Smooth muscle cell (in vitro differentiated cells): Measurements from ENCODE around the gene SIX5. TPM values are rescaled to one million over a fixed set of nuclear protein-coding genes. Genes with fewer than 3 reads are reported as not detected.

Experiments
- DNase-seq: peaks from one replicate; lab custom pipeline; 2025; ENCODE audit not compliant: unreplicated experiment; lab: John Stamatoyannopoulos, UW
- H2AFZ ChIP-seq: fragments of 200-600 bp; sonication (generic); 2 replicates; pipeline ENCODE4 v1.6.0; 2016; ENCODE audit warnings: antibody characterized with exemption, low read depth, mild to moderate bottlenecking
- H3F3A ChIP-seq: fragments of 200-600 bp; sonication (generic); 2 replicates; pipeline ENCODE4 v1.6.0; 2017; ENCODE audit warnings: antibody characterized with exemption, low read depth
- H3K27ac ChIP-seq: fragments of 200-600 bp; sonication (generic); 2 replicates; pipeline ENCODE4 v1.5.1; 2016; ENCODE audit warnings: low read depth, mild to moderate bottlenecking
- H3K27me3 ChIP-seq: fragments of 200-600 bp; sonication (generic); 2 replicates; pipeline ENCODE4 v1.6.1; 2016; ENCODE audit warnings: low read depth, mild to moderate bottlenecking
- H3K36me3 ChIP-seq: fragments of 200-600 bp; sonication (generic); 2 replicates; pipeline ENCODE4 v1.5.1; 2016; ENCODE audit warnings: low read depth
- H3K4me1 ChIP-seq: fragments of 200-600 bp; sonication (generic); 2 replicates; pipeline ENCODE4 v1.5.1; 2016; ENCODE audit warnings: low read depth
- H3K4me2 ChIP-seq: fragments of 200-600 bp; sonication (generic); 2 replicates; pipeline ENCODE4 v1.6.0; 2016; ENCODE audit warnings: mild to moderate bottlenecking
- H3K4me3 ChIP-seq: fragments of 200-600 bp; sonication (generic); 2 replicates; pipeline ENCODE4 v1.5.1; 2016; ENCODE audit warnings: mild to moderate bottlenecking
- H3K79me2 ChIP-seq: fragments of 200-600 bp; sonication (generic); 2 replicates; pipeline ENCODE4 v1.6.0; 2016; ENCODE audit warnings: low read depth, mild to moderate bottlenecking
- H3K9ac ChIP-seq: fragments of 200-600 bp; sonication (generic); 2 replicates; pipeline ENCODE4 v1.6.0; 2016; ENCODE audit warnings: low read depth
- H3K9me3 ChIP-seq: fragments of 200-600 bp; sonication (generic); replicated peaks from 2 replicates; pipeline ENCODE4 v1.5.1; 2016; ENCODE audit warnings: low read depth
- H4K20me1 ChIP-seq: fragments of 200-600 bp; sonication (generic); 2 replicates; pipeline ENCODE4 v1.6.0; 2016; ENCODE audit warnings: low read depth
- CTCF ChIP-seq: fragments of 200-600 bp; sonication (generic); IDR thresholded peaks from 2 replicates; pipeline ENCODE4 v1.5.1; 2017; ENCODE audit warnings: borderline replicate concordance, mild to moderate bottlenecking, antibody characterized with exemption; ENCODE audit not compliant: insufficient read depth, poor library complexity, severe bottlenecking
- WGBS: methylation state at CpG from one replicate; pipeline ENCODE4 v1.1.7; 2016; ENCODE audit warnings: low lambda C conversion rate; 5-methylcytosine and 5-hydroxymethylcytosine counted together
- polyA plus RNA-seq: library from polyadenylated mRNA; unstranded; fragments of >200 nt; fragmentation: Nextera tagmentation; extraction: Ambion mirVana; gene quantifications from 2 replicates; pipeline ENCODE4 v1.2.1, GENCODE V29; 2016
- total RNA-seq: library from RNA; depleted of rRNA; stranded (reverse); fragments of >200 nt; gene quantifications from 2 replicates; pipeline ENCODE4 v1.2.3, GENCODE V29; 2014

SIX5 gene
- total RNA-seq = 10.2 and 15.3 TPM in 2 replicates
- polyA plus RNA-seq = 16.0 and 19.7 TPM in 2 replicates

- H4K20me1 ChIP-seq = peaks cover 16% of the 10 kb centered on the region
- H3K36me3 ChIP-seq = no peaks in the 10 kb centered on the region
- under 1% methylated on average over 46 of the region's 70 CpGs for WGBS
- H3K4me3 ChIP-seq = peak within 1 kb of the TSS; percentile 70
- H3K9ac ChIP-seq = peak within 1 kb of the TSS; percentile 76
- H3F3A ChIP-seq = peaks cover 14% of the 10 kb centered on the region
- peak within 1 kb of the TSS; percentile 92 for H3K4me2 ChIP-seq
- no peaks in the 10 kb centered on the region for H3K27me3 ChIP-seq
- H3K4me1 ChIP-seq = peaks cover 22% of the 10 kb centered on the region
- H3K27ac ChIP-seq = peak within 1 kb of the TSS; percentile 80
- H3K9me3 ChIP-seq = no peaks in the 10 kb centered on the region
- peaks cover 16% of the 10 kb centered on the region for H3K79me2 ChIP-seq
- H2AFZ ChIP-seq = no peak within 1 kb of the TSS
- DNase-seq = peak; percentile 99
- TF ChIP-seq CTCF = no peak
These were observed at the start of gene SIX5 for GRCh38 chr19:45768984-45769782. Gene SIX5 (minus strand): TSS chr19:45769252. CDS start chr19:45768844, 408 bp downstream.

- Histone ChIP-seq H3K4me2 (no peak overlapping the region), H3K79me2 (no peaks in the 10 kb centered on the region), H3K27ac (no peak overlapping the region), H3K36me3 (no peaks in the 10 kb centered on the region), H3F3A (no peaks in the 10 kb centered on the region), H3K9me3 (no peaks in the 10 kb centered on the region), H2AFZ (no peak overlapping the region), H3K9ac (no peak overlapping the region), H3K4me3 (no peak overlapping the region), H3K4me1 (peaks cover 13% of the 10 kb centered on the region), H3K27me3 (no peaks in the 10 kb centered on the region), H4K20me1 (no peaks in the 10 kb centered on the region)
- no peak for TF ChIP-seq CTCF
- WGBS = 79% methylated on average over 19 of the region's 19 CpGs
- DNase-seq = no peak
These were observed 48.8 kb upstream of the SIX5 start for GRCh38 chr19:45817725-45818301.

- peak; percentile 90 for TF ChIP-seq CTCF
- WGBS = 24% methylated on average over 24 of the region's 24 CpGs
- no peaks in the 10 kb centered on the region for H3K27me3 ChIP-seq
- H3K9me3 ChIP-seq = no peaks in the 10 kb centered on the region
- no peak overlapping the region for H3K9ac ChIP-seq
- peaks cover 13% of the 10 kb centered on the region for H3K4me1 ChIP-seq
- H3K79me2 ChIP-seq = no peaks in the 10 kb centered on the region
- no peak overlapping the region for H3K27ac ChIP-seq
- peak overlapping the region; percentile 93 for H3K4me2 ChIP-seq
- no peaks in the 10 kb centered on the region for H4K20me1 ChIP-seq
- H2AFZ ChIP-seq = no peak overlapping the region
- H3F3A ChIP-seq = no peaks in the 10 kb centered on the region
- no peaks in the 10 kb centered on the region for H3K36me3 ChIP-seq
- DNase-seq = peak; percentile 92
- H3K4me3 ChIP-seq = no peak overlapping the region
These were observed 48.1 kb upstream of the SIX5 start for GRCh38 chr19:45817010-45817724.
